ENCODE data around the gene CD81.

CD81 gene

DNA sequence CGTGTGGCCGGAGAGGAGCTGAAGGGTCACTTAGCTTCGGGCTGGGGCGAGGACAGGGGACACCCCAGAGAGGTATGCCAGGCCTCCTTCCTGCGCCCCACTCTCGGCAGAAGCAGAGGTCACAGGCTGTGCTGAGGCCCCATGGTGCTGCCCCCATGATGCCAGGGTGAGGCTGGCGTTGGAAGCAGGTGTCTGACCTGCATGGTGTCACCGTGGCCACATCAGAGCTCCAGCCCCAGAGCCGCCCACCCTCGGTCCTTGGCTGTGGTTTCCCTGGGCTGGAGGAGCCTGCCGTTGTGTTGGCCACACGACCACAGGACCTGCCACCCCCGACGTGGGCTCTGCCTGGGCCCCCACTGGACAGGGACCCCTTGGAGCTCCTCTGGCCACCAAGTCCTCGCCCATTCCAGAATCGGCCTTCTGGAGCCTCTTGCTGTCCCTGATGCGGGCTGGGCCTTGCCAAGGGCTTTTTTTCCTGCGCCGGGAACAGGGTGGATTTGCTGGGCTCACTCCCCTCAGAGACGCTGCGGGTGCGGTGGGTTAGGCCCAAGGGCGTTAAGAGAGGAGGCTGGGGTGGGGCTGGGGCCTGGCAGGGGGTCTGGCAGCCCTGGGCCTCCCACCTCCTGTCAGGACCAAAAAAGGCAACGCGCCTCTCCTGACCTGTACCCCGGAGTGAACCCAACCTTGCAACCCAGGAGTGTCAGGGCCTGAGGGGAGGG is 15.3 kb downstream of the CD81 start:
- TF ChIP-seq, protein P1, sequence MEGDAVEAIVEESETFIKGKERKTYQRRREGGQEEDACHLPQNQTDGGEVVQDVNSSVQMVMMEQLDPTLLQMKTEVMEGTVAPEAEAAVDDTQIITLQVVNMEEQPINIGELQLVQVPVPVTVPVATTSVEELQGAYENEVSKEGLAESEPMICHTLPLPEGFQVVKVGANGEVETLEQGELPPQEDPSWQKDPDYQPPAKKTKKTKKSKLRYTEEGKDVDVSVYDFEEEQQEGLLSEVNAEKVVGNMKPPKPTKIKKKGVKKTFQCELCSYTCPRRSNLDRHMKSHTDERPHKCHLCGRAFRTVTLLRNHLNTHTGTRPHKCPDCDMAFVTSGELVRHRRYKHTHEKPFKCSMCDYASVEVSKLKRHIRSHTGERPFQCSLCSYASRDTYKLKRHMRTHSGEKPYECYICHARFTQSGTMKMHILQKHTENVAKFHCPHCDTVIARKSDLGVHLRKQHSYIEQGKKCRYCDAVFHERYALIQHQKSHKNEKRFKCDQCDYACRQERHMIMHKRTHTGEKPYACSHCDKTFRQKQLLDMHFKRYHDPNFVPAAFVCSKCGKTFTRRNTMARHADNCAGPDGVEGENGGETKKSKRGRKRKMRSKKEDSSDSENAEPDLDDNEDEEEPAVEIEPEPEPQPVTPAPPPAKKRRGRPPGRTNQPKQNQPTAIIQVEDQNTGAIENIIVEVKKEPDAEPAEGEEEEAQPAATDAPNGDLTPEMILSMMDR (IDR thresholded peaks at IDR 0.05; ENCODE audit: insufficient read depth, low read depth, low read length, missing control alignments) = no peak
- DNase-seq (ENCODE audit: low read depth) = no peak
- H3K4me3 ChIP-seq (ENCODE audit: low read length) = no peak overlapping the region

DNA sequence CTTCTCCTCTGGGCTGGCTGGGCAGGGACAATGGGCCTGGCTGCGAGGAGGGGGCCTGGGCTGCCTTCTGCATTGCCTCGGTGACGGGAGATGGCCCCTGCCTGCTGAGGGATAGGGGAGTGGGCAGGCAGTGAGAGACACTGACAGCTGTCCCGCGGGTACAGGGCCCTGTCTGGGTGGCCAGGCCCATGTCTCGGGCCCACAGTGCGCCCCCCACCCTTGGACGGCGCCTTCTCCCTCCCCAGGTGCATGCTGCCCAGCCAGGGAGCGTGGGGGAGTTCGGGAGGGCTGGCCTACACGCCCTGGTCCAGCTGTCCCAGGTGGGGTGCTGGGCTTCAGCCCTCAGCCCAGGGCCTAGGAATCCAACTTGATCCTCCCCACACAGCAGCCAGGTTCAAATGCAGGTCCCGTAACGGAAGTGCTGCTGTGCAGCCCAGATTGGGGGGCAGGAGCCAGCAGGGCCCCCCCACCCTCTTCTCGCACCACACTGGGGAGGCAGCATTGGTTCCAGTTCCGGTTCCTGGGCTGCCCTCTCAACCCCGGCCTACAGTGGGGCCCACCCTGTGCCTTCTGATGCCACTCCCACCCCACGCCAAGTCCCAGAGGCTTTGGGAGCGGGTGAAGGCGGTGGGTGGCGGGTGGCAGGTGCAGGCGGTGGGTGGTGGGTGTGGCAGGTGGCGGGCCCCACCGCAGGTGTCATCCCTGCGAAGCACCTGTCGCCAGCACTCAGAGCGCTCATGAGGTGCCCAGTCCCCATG is 16.2 kb downstream of the CD81 start:
- TF ChIP-seq, protein P1 (IDR thresholded peaks at IDR 0.05; ENCODE audit: insufficient read depth, low read depth, low read length, missing control alignments) = no peak
- DNase-seq (ENCODE audit: low read depth) = no peak
- H3K4me3 ChIP-seq (ENCODE audit: low read length) = no peak overlapping the region

DNA sequence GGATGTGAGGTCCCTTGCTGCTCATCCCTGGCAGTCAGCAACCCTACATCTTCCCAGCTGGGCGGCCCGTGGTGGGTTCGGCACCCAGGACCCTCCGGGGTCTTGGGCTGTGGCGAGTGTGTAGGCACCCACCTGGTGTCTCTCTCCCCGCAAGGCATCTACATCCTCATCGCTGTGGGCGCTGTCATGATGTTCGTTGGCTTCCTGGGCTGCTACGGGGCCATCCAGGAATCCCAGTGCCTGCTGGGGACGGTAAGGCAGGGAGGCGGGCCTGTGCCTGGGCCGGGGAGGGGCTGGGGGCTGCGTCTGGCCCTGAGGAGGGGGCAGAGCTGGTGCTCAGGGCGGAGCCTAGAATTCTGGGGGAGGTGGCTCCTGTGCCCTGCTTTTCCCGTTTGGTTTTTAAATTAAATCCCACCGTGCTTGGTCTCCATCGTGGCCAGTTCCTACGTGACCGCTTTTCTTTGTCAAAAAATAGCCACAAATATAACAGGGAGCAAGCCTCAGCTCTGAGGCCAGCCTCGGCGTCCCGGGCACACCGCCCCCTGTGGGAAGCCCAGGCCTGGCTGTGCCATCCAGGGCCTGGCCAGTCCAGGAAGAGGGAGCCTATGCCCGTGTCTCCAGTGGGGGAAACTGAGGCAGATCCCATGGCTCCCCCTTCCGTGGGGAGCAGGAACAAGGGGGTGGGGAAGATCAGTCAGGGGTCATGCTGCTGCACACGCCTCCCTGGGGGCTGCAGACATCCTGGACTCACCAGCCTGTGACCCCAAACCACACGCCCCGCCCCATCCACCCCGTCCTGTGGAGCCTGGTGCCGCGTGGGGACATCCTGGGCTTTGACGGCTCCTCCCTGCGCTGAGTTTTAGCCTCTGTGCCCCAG is 17.1 kb downstream of the CD81 start:
- TF ChIP-seq, protein P1 (IDR thresholded peaks at IDR 0.05; ENCODE audit: insufficient read depth, low read depth, low read length, missing control alignments) = no peak
- H3K4me3 ChIP-seq (ENCODE audit: low read length) = no peak overlapping the region
- DNase-seq (ENCODE audit: low read depth) = no peak

DNA sequence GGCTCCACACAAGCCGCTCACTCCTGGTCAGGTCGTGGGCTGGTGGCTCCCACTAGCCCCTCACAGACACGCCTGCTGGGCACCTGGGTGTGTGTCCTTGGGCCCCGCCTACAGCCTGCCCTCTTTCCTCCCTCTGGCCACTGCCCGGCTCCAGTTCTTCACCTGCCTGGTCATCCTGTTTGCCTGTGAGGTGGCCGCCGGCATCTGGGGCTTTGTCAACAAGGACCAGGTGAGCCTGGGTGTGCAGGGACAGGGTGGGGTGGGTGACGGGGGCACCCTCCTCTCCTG is 17.7 kb downstream of the CD81 start:
- no peak overlapping the region for H3K4me3 ChIP-seq (ENCODE audit: low read length)
- TF ChIP-seq, protein P1 (IDR thresholded peaks at IDR 0.05; ENCODE audit: insufficient read depth, low read depth, low read length, missing control alignments) = no peak
- no peak for DNase-seq (ENCODE audit: low read depth)

GRCh38 chr11:2395211-2395730 is 18.2 kb downstream of the CD81 start:
- no peak overlapping the region for H3K4me3 ChIP-seq (ENCODE audit: low read length)
- no peak for DNase-seq (ENCODE audit: low read depth)
- TF ChIP-seq, protein P1 (IDR thresholded peaks at IDR 0.05; ENCODE audit: insufficient read depth, low read depth, low read length, missing control alignments) = no peak

GRCh38 chr11:2395856-2396255 is 18.7 kb downstream of the CD81 start:
- no peak for DNase-seq (ENCODE audit: low read depth)

More at GRCh38 chr11:2395856-2396255, 18.7 kb downstream of the CD81 start:
- no peak overlapping the region for H3K4me3 ChIP-seq (ENCODE audit: low read length)
- TF ChIP-seq, protein P1 (IDR thresholded peaks at IDR 0.05; ENCODE audit: insufficient read depth, low read depth, low read length, missing control alignments) = no peak

Measured in epithelial cell of esophagus (primary cell).